ENCODE data around the gene CCDC190. TPM values are rescaled to one million over a fixed set of nuclear protein-coding genes. Genes with fewer than 3 reads are reported as not detected.

The CCDC190 gene
- polyA plus RNA-seq, 2 donors = 1.5 to 5.8 TPM

- no peak overlapping the region for H3K27ac ChIP-seq (ENCODE audit: low read depth in 2 of 2, low read length in 1 of 2)
- no peaks in the 10 kb centered on the region for H3K9me3 ChIP-seq (ENCODE audit: control insufficient read depth in 2 of 2, insufficient read depth in 1 of 2, low read depth in 1 of 2, low read length in 1 of 2)
- H3K36me3 ChIP-seq (ENCODE audit: control insufficient read depth in 2 of 2, insufficient read depth in 2 of 2, low read length in 1 of 2) = no peaks in the 10 kb centered on the region
- no peak overlapping the region for H3K4me3 ChIP-seq (ENCODE audit: low read depth in 1 of 2, low read length in 2 of 2)
- H3K4me1 ChIP-seq (ENCODE audit: control insufficient read depth in 2 of 2, insufficient read depth in 2 of 2, low read length in 1 of 2) = peaks cover 0 to 4% of the 10 kb centered on the region in 2 donors
- WGBS, 2 donors = 56 to 57% methylated on average over 2 of the region's 2 CpGs
- H3K27me3 ChIP-seq (ENCODE audit: control insufficient read depth in 1 of 2, insufficient read depth in 2 of 2, low read length in 2 of 2) = no peaks in the 10 kb centered on the region
Observed at GRCh38 chr1:162902416-162902815, 41.4 kb upstream of the CCDC190 start.

- Histone ChIP-seq H3K27me3 (ENCODE audit: control insufficient read depth in 1 of 2, insufficient read depth in 2 of 2, low read length in 2 of 2) (no peaks in the 10 kb centered on the region), H3K4me3 (ENCODE audit: low read depth in 1 of 2, low read length in 2 of 2) (no peak overlapping the region), H3K27ac (ENCODE audit: low read depth in 2 of 2, low read length in 1 of 2) (no peak overlapping the region), H3K36me3 (ENCODE audit: control insufficient read depth in 2 of 2, insufficient read depth in 2 of 2, low read length in 1 of 2) (no peaks in the 10 kb centered on the region), H3K9me3 (ENCODE audit: control insufficient read depth in 2 of 2, insufficient read depth in 1 of 2, low read depth in 1 of 2, low read length in 1 of 2) (no peaks in the 10 kb centered on the region), H3K4me1 (ENCODE audit: control insufficient read depth in 2 of 2, insufficient read depth in 2 of 2, low read length in 1 of 2) (peaks cover 0 to 4% of the 10 kb centered on the region in 2 donors)
- WGBS, 2 donors = 75 to 81% methylated on average over 1 of the region's 1 CpG
Observed at GRCh38 chr1:162901243-162901642, 40.3 kb upstream of the CCDC190 start.

- H3K27ac ChIP-seq (ENCODE audit: low read depth in 2 of 2, low read length in 1 of 2) = no peak overlapping the region
- H3K36me3 ChIP-seq (ENCODE audit: control insufficient read depth in 2 of 2, insufficient read depth in 2 of 2, low read length in 1 of 2) = no peaks in the 10 kb centered on the region
- H3K4me1 ChIP-seq (ENCODE audit: control insufficient read depth in 2 of 2, insufficient read depth in 2 of 2, low read length in 1 of 2) = no peaks in the 10 kb centered on the region
- H3K27me3 ChIP-seq (ENCODE audit: control insufficient read depth in 1 of 2, insufficient read depth in 2 of 2, low read length in 2 of 2) = no peaks in the 10 kb centered on the region
- no peaks in the 10 kb centered on the region for H3K9me3 ChIP-seq (ENCODE audit: control insufficient read depth in 2 of 2, insufficient read depth in 1 of 2, low read depth in 1 of 2, low read length in 1 of 2)
- no peak overlapping the region for H3K4me3 ChIP-seq (ENCODE audit: low read depth in 1 of 2, low read length in 2 of 2)
- 53 to 71% methylated on average over 5 of the region's 5 CpGs for WGBS, 2 donors
Observed at GRCh38 chr1:162899422-162900146, 38.6 kb upstream of the CCDC190 start.

- no peaks in the 10 kb centered on the region for H3K27me3 ChIP-seq (ENCODE audit: control insufficient read depth in 1 of 2, insufficient read depth in 2 of 2, low read length in 2 of 2)
Observed at GRCh38 chr1:162893612-162893908, 32.6 kb upstream of the CCDC190 start.

GRCh38 chr1:162892906-162893611, 32.1 kb upstream of the CCDC190 start:
- Histone ChIP-seq H3K27me3 (ENCODE audit: control insufficient read depth in 1 of 2, insufficient read depth in 2 of 2, low read length in 2 of 2) (no peaks in the 10 kb centered on the region), H3K9me3 (ENCODE audit: control insufficient read depth in 2 of 2, insufficient read depth in 1 of 2, low read depth in 1 of 2, low read length in 1 of 2) (peaks cover 0 to under 1% of the 10 kb centered on the region in 2 donors)
- 56 to 67% methylated on average over 5 of the region's 5 CpGs for WGBS, 2 donors

More at GRCh38 chr1:162893612-162893908, 32.6 kb upstream of the CCDC190 start:
- H3K4me1 ChIP-seq (ENCODE audit: control insufficient read depth in 2 of 2, insufficient read depth in 2 of 2, low read length in 1 of 2) = no peaks in the 10 kb centered on the region
- H3K4me3 ChIP-seq (ENCODE audit: low read depth in 1 of 2, low read length in 2 of 2) = no peak overlapping the region
- no peaks in the 10 kb centered on the region for H3K9me3 ChIP-seq (ENCODE audit: control insufficient read depth in 2 of 2, insufficient read depth in 1 of 2, low read depth in 1 of 2, low read length in 1 of 2)
- H3K36me3 ChIP-seq (ENCODE audit: control insufficient read depth in 2 of 2, insufficient read depth in 2 of 2, low read length in 1 of 2) = no peaks in the 10 kb centered on the region
- H3K27ac ChIP-seq (ENCODE audit: low read depth in 2 of 2, low read length in 1 of 2) = no peak overlapping the region

GRCh38 chr1:162889989-162890388, 29.0 kb upstream of the CCDC190 start:
- WGBS, 2 donors = 58 to 83% methylated on average over 2 of the region's 2 CpGs
- no peaks in the 10 kb centered on the region for H3K27me3 ChIP-seq (ENCODE audit: control insufficient read depth in 1 of 2, insufficient read depth in 2 of 2, low read length in 2 of 2)
- no peak overlapping the region for H3K27ac ChIP-seq (ENCODE audit: low read depth in 2 of 2, low read length in 1 of 2)
- H3K4me1 ChIP-seq (ENCODE audit: control insufficient read depth in 2 of 2, insufficient read depth in 2 of 2, low read length in 1 of 2) = no peaks in the 10 kb centered on the region
- H3K9me3 ChIP-seq (ENCODE audit: control insufficient read depth in 2 of 2, insufficient read depth in 1 of 2, low read depth in 1 of 2, low read length in 1 of 2) = peaks cover 0 to 2% of the 10 kb centered on the region in 2 donors
- no peak overlapping the region for H3K4me3 ChIP-seq (ENCODE audit: low read depth in 1 of 2, low read length in 2 of 2)
- no peaks in the 10 kb centered on the region for H3K36me3 ChIP-seq (ENCODE audit: control insufficient read depth in 2 of 2, insufficient read depth in 2 of 2, low read length in 1 of 2)

More at GRCh38 chr1:162892906-162893611, 32.1 kb upstream of the CCDC190 start:
- H3K4me3 ChIP-seq (ENCODE audit: low read depth in 1 of 2, low read length in 2 of 2) = no peak overlapping the region
- H3K27ac ChIP-seq (ENCODE audit: low read depth in 2 of 2, low read length in 1 of 2) = no peak overlapping the region
- H3K36me3 ChIP-seq (ENCODE audit: control insufficient read depth in 2 of 2, insufficient read depth in 2 of 2, low read length in 1 of 2) = no peaks in the 10 kb centered on the region
- H3K4me1 ChIP-seq (ENCODE audit: control insufficient read depth in 2 of 2, insufficient read depth in 2 of 2, low read length in 1 of 2) = no peaks in the 10 kb centered on the region

- peaks cover 0 to 2% of the 10 kb centered on the region in 2 donors for H3K9me3 ChIP-seq (ENCODE audit: control insufficient read depth in 2 of 2, insufficient read depth in 1 of 2, low read depth in 1 of 2, low read length in 1 of 2)
- H3K27me3 ChIP-seq (ENCODE audit: control insufficient read depth in 1 of 2, insufficient read depth in 2 of 2, low read length in 2 of 2) = no peaks in the 10 kb centered on the region
- no peak overlapping the region for H3K27ac ChIP-seq (ENCODE audit: low read depth in 2 of 2, low read length in 1 of 2)
- WGBS, 2 donors = 94 to 97% methylated on average over 2 of the region's 2 CpGs
- no peak overlapping the region for H3K4me3 ChIP-seq (ENCODE audit: low read depth in 1 of 2, low read length in 2 of 2)
- no peaks in the 10 kb centered on the region for H3K36me3 ChIP-seq (ENCODE audit: control insufficient read depth in 2 of 2, insufficient read depth in 2 of 2, low read length in 1 of 2)
- no peaks in the 10 kb centered on the region for H3K4me1 ChIP-seq (ENCODE audit: control insufficient read depth in 2 of 2, insufficient read depth in 2 of 2, low read length in 1 of 2)
Observed at GRCh38 chr1:162886705-162887104, 25.7 kb upstream of the CCDC190 start.

GRCh38 chr1:162885265-162885664, 24.3 kb upstream of the CCDC190 start:
- no peak overlapping the region for H3K4me3 ChIP-seq (ENCODE audit: low read depth in 1 of 2, low read length in 2 of 2)
- no peaks in the 10 kb centered on the region for H3K36me3 ChIP-seq (ENCODE audit: control insufficient read depth in 2 of 2, insufficient read depth in 2 of 2, low read length in 1 of 2)
- H3K27me3 ChIP-seq (ENCODE audit: control insufficient read depth in 1 of 2, insufficient read depth in 2 of 2, low read length in 2 of 2) = no peaks in the 10 kb centered on the region
- H3K27ac ChIP-seq (ENCODE audit: low read depth in 2 of 2, low read length in 1 of 2) = no peak overlapping the region
- WGBS, 2 donors = 23 to 27% methylated on average over 3 of the region's 3 CpGs
- H3K9me3 ChIP-seq (ENCODE audit: control insufficient read depth in 2 of 2, insufficient read depth in 1 of 2, low read depth in 1 of 2, low read length in 1 of 2) = peaks cover 0 to 2% of the 10 kb centered on the region in 2 donors
- no peaks in the 10 kb centered on the region for H3K4me1 ChIP-seq (ENCODE audit: control insufficient read depth in 2 of 2, insufficient read depth in 2 of 2, low read length in 1 of 2)

GRCh38 chr1:162884831-162885230, 23.9 kb upstream of the CCDC190 start:
- H3K27ac ChIP-seq (ENCODE audit: low read depth in 2 of 2, low read length in 1 of 2) = no peak overlapping the region
- H3K4me3 ChIP-seq (ENCODE audit: low read depth in 1 of 2, low read length in 2 of 2) = no peak overlapping the region
- no peaks in the 10 kb centered on the region for H3K36me3 ChIP-seq (ENCODE audit: control insufficient read depth in 2 of 2, insufficient read depth in 2 of 2, low read length in 1 of 2)
- no peaks in the 10 kb centered on the region for H3K27me3 ChIP-seq (ENCODE audit: control insufficient read depth in 1 of 2, insufficient read depth in 2 of 2, low read length in 2 of 2)
- peaks cover 0 to 2% of the 10 kb centered on the region in 2 donors for H3K9me3 ChIP-seq (ENCODE audit: control insufficient read depth in 2 of 2, insufficient read depth in 1 of 2, low read depth in 1 of 2, low read length in 1 of 2)
- WGBS, 2 donors = 74 to 82% methylated on average over 1 of the region's 1 CpG
- no peaks in the 10 kb centered on the region for H3K4me1 ChIP-seq (ENCODE audit: control insufficient read depth in 2 of 2, insufficient read depth in 2 of 2, low read length in 1 of 2)

GRCh38 chr1:162882248-162882674, 21.3 kb upstream of the CCDC190 start:
- Histone ChIP-seq H3K9me3 (ENCODE audit: control insufficient read depth in 2 of 2, insufficient read depth in 1 of 2, low read depth in 1 of 2, low read length in 1 of 2) (no peaks in the 10 kb centered on the region), H3K36me3 (ENCODE audit: control insufficient read depth in 2 of 2, insufficient read depth in 2 of 2, low read length in 1 of 2) (no peaks in the 10 kb centered on the region), H3K4me1 (ENCODE audit: control insufficient read depth in 2 of 2, insufficient read depth in 2 of 2, low read length in 1 of 2) (no peaks in the 10 kb centered on the region), H3K27me3 (ENCODE audit: control insufficient read depth in 1 of 2, insufficient read depth in 2 of 2, low read length in 2 of 2) (no peaks in the 10 kb centered on the region), H3K4me3 (ENCODE audit: low read depth in 1 of 2, low read length in 2 of 2) (no peak overlapping the region), H3K27ac (ENCODE audit: low read depth in 2 of 2, low read length in 1 of 2) (no peak overlapping the region)
- WGBS, 2 donors = 68 to 78% methylated on average over 5 of the region's 5 CpGs

All from esophagus (tissue), 2 donors.